ENCODE data around the gene ARHGEF11. TPM values are rescaled to one million over a fixed set of nuclear protein-coding genes. Genes with fewer than 3 reads are reported as not detected.
A peak's percentile ranks its signal among the peaks of the same experiment; 100 is the strongest.

Gene ARHGEF11
- total and polyA plus RNA-seq, 10 donors, result 3.4 to 65.3 (median 42.7) TPM

- peak overlapping the region; percentile 24 to 73 (median 40) for H3K4me3 ChIP-seq
These were observed 151.5 kb downstream of the ARHGEF11 start for GRCh38 chr1:156894001-156894400.

GRCh38 chr1:156893048-156893953, 152.2 kb downstream of the ARHGEF11 start, which contains the start of gene PEAR1:
Gene PEAR1, plus strand, starts transcription at chr1:156893718. Its CDS starts 10,209 bp downstream, at chr1:156903927.
- Histone ChIP-seq H3K36me3 (no peaks in the 10 kb centered on the region), H3K4me3 (peak within 1 kb of the TSS; percentile 24 to 73 (median 40)), H3K27me3 (replicated peaks in 1 of 7) (peaks cover 0 to 78% (median 14%) of the 10 kb centered on the region in 7 donors), H3K27ac (peak within 1 kb of the TSS; percentile 58 to 90 (median 83)), H3K9me3 (no peaks in the 10 kb centered on the region), H3K4me1 (peaks cover 10 to 77% (median 48%) of the 10 kb centered on the region in 6 donors)
- DNase-seq, result no peak
- WGBS, 5 donors, result 6 to 15% (median 12%) methylated on average over 42 to 60 of the region's 60 CpGs
- TF ChIP-seq POLR2A (IDR thresholded peaks at IDR 0.05), result no peak
- TF ChIP-seq CTCF (IDR thresholded peaks at IDR 0.05 in 8 of 11, conservative IDR thresholded peaks at IDR 0.05 in 3 of 11), result peak in 1 of 11 experiments; percentile 14
- TF ChIP-seq POLR2AphosphoS5 (IDR thresholded peaks at IDR 0.05), result peak; percentile 8 to 80 (median 70)
- intact Hi-C loops (cut with DNase I; ENCODE audit: low total_unique reads), result no loop called here

More at GRCh38 chr1:156894001-156894400, 151.5 kb downstream of the ARHGEF11 start:
- Histone ChIP-seq H3K27ac (peak overlapping the region; percentile 58 to 90 (median 83)), H3K36me3 (no peaks in the 10 kb centered on the region), H3K9me3 (no peaks in the 10 kb centered on the region), H3K4me1 (peaks cover 13 to 84% (median 55%) of the 10 kb centered on the region in 6 donors), H3K27me3 (replicated peaks in 1 of 7) (peaks cover 0 to 76% (median 14%) of the 10 kb centered on the region in 7 donors)
- TF ChIP-seq POLR2AphosphoS5 (IDR thresholded peaks at IDR 0.05), result no peak
- no peak for TF ChIP-seq POLR2A (IDR thresholded peaks at IDR 0.05)
- no peak for TF ChIP-seq CTCF (IDR thresholded peaks at IDR 0.05 in 8 of 11, conservative IDR thresholded peaks at IDR 0.05 in 3 of 11)
- intact Hi-C loops (cut with DNase I; ENCODE audit: low total_unique reads), result no loop called here
- 17 to 29% (median 23%) methylated on average over 5 of the region's 5 CpGs for WGBS, 5 donors
- DNase-seq, result peak; percentile 48

GRCh38 chr1:156892190-156893047, 153.1 kb downstream of the ARHGEF11 start:
- WGBS, 5 donors, result 3 to 13% (median 6%) methylated on average over 45 to 48 of the region's 48 CpGs
- peaks cover 0 to 78% (median 14%) of the 10 kb centered on the region in 7 donors for H3K27me3 ChIP-seq (replicated peaks in 1 of 7)
- H3K4me1 ChIP-seq, result peaks cover 9 to 68% (median 39%) of the 10 kb centered on the region in 6 donors
- DNase-seq, result peak; percentile 95
- peak overlapping the region in 7 of 8 donors; percentile 17 to 73 (median 41) for H3K4me3 ChIP-seq
- intact Hi-C loops (cut with DNase I; ENCODE audit: low total_unique reads), result no loop called here
- H3K27ac ChIP-seq, result peak overlapping the region in 7 of 8 donors; percentile 73 to 90 (median 84)
- H3K9me3 ChIP-seq, result no peaks in the 10 kb centered on the region
- H3K36me3 ChIP-seq, result no peaks in the 10 kb centered on the region
- TF ChIP-seq POLR2A (IDR thresholded peaks at IDR 0.05) (no peak), CTCF (IDR thresholded peaks at IDR 0.05 in 8 of 11, conservative IDR thresholded peaks at IDR 0.05 in 3 of 11) (peak; percentile 78 to 91 (median 87)), POLR2AphosphoS5 (IDR thresholded peaks at IDR 0.05) (peak; percentile 44 to 77 (median 73))

Data from spleen (tissue), 11 donors.